Ishikawa (cell line): ENCODE measurements around the gene CELF2.

Experiments used
- CEBPB ChIP-seq: IDR thresholded peaks from 2 replicates; pipeline ENCODE4 v1.6.1; 2012
- CREB1 ChIP-seq: IDR thresholded peaks from 2 replicates; pipeline ENCODE4 v1.6.1; 2012; ENCODE audit warnings: low read depth
- EGR1 ChIP-seq: IDR thresholded peaks from 2 replicates; pipeline ENCODE4 v1.6.1; 2012
- EP300 ChIP-seq: IDR thresholded peaks from 2 replicates; pipeline ENCODE4 v1.6.1; 2012; ENCODE audit warnings: borderline replicate concordance
- FOXM1 ChIP-seq: IDR thresholded peaks from 2 replicates; pipeline ENCODE4 v1.6.1; 2012; ENCODE audit warnings: low read depth, borderline replicate concordance
- MAX ChIP-seq: IDR thresholded peaks from 2 replicates; pipeline ENCODE4 v1.6.1; 2012
- NFIC ChIP-seq: IDR thresholded peaks from 2 replicates; pipeline ENCODE4 v1.6.1; 2012
- RAD21 ChIP-seq: IDR thresholded peaks from 2 replicates; pipeline ENCODE4 v1.6.1; 2012; ENCODE audit warnings: low read depth
- REST ChIP-seq: IDR thresholded peaks from 2 replicates; pipeline ENCODE4 v1.6.1; 2012; ENCODE audit warnings: low read depth, mild to moderate bottlenecking
- TAF1 ChIP-seq: IDR thresholded peaks from 2 replicates; pipeline ENCODE4 v1.6.1; 2012; ENCODE audit warnings: low read depth, mild to moderate bottlenecking
- TCF12 ChIP-seq: IDR thresholded peaks from 2 replicates; pipeline ENCODE4 v1.6.1; 2012; ENCODE audit warnings: low read depth
- TEAD4 ChIP-seq: IDR thresholded peaks from 2 replicates; pipeline ENCODE4 v1.6.1; 2012
- USF1 ChIP-seq: IDR thresholded peaks from 2 replicates; pipeline ENCODE4 v1.6.1; 2012
- YY1 ChIP-seq: IDR thresholded peaks from 2 replicates; pipeline ENCODE4 v1.6.1; 2012; ENCODE audit warnings: low read depth
- ZBTB7A ChIP-seq: IDR thresholded peaks from 2 replicates; pipeline ENCODE4 v1.6.1; 2012; ENCODE audit warnings: low read depth

The CELF2 gene

GRCh38 chr10:11104772-11105675, 87.4 kb downstream of the CELF2 start:
- TF ChIP-seq EP300, result no peak
- TF ChIP-seq USF1, result no peak
- TF ChIP-seq CREB1, result no peak
- TF ChIP-seq RAD21, result no peak
- no peak for TF ChIP-seq MAX
- TF ChIP-seq CEBPB, result no peak
- TF ChIP-seq EGR1, result no peak
- no peak for TF ChIP-seq ZBTB7A
- no peak for TF ChIP-seq FOXM1
- no peak for TF ChIP-seq TCF12
- TF ChIP-seq TEAD4, result no peak
- TF ChIP-seq REST, result no peak
- no peak for TF ChIP-seq NFIC
- no peak for TF ChIP-seq TAF1
- no peak for TF ChIP-seq YY1

GRCh38 chr10:11105676-11106004, 88.0 kb downstream of the CELF2 start:
- TF ChIP-seq RAD21 (no peak), FOXM1 (no peak)

GRCh38 chr10:11106621-11107374, 89.1 kb downstream of the CELF2 start:
- TF ChIP-seq ZBTB7A (no peak), TCF12 (no peak), EP300 (no peak), FOXM1 (no peak), USF1 (no peak), EGR1 (no peak), REST (no peak), RAD21 (no peak), NFIC (no peak), TAF1 (no peak), YY1 (no peak), CREB1 (no peak), TEAD4 (no peak), MAX (no peak), CEBPB (no peak)

- TF ChIP-seq TCF12 (no peak), EP300 (no peak), ZBTB7A (no peak), TAF1 (no peak), TEAD4 (no peak), NFIC (no peak), CREB1 (no peak), CEBPB (no peak), MAX (no peak), YY1 (no peak), REST (no peak), EGR1 (no peak), RAD21 (no peak), USF1 (no peak), FOXM1 (no peak)
Measured at GRCh38 chr10:11107948-11108347, 90.3 kb downstream of the CELF2 start.
